K562 (cell line): ENCODE measurements around the gene RAD54L. TPM values are rescaled to one million over a fixed set of nuclear protein-coding genes. Genes with fewer than 3 reads are reported as not detected.

Experiments
- ARHGAP35 ChIP-seq: fragments of 450-650 bp; IDR thresholded peaks from 2 replicates; pipeline ENCODE4 v1.6.1; 2018; ENCODE audit not compliant: partially characterized antibody
- ATF3 ChIP-seq, 2 experiments: fragments of 450-650 bp in 1 of 2; sonication (generic) in 1 of 2; formaldehyde crosslinking in 1 of 2; IDR thresholded peaks in 1 of 2; conservative IDR thresholded peaks in 1 of 2; 2 replicates each; pipeline versions ENCODE4 v1.6.1 to v1.8.1; 2016 to 2023; ENCODE audit warnings: mild to moderate bottlenecking in 2 of 2, moderate library complexity in 2 of 2, inconsistent platforms in 1 of 2, missing genetic modification reagents in 1 of 2
- CHD4 ChIP-seq: fragments of 200-600 bp; sonication (generic); IDR thresholded peaks from 3 replicates; pipeline ENCODE4 v1.6.1; 2012; ENCODE audit warnings: low read depth, mild to moderate bottlenecking, mixed read lengths, low read length, inconsistent platforms; ENCODE audit not compliant: insufficient read depth, insufficient replicate concordance, poor library complexity, severe bottlenecking
- CREM ChIP-seq: IDR thresholded peaks from 2 replicates; pipeline ENCODE4 v1.6.1; 2014; ENCODE audit warnings: antibody characterized with exemption, low read depth
- DLX4 ChIP-seq: fragments of 250-450 bp; sonication (Bioruptor Pico); IDR thresholded peaks from 2 replicates; pipeline ENCODE4 v1.6.1; 2021; ENCODE audit warnings: mild to moderate bottlenecking
- DNMT1 ChIP-seq: fragments of 450-650 bp; IDR thresholded peaks from 2 replicates; pipeline ENCODE4 v1.6.1; 2016; ENCODE audit warnings: antibody characterized with exemption, mild to moderate bottlenecking
- GTF2B ChIP-seq: IDR thresholded peaks from 2 replicates; pipeline ENCODE4 v1.6.1; 2011; ENCODE audit not compliant: insufficient read length; ENCODE audit errors: extremely low read depth
- MTA3 ChIP-seq: fragments of 450-650 bp; formaldehyde crosslinking; IDR thresholded peaks from 2 replicates; pipeline ENCODE4 v1.6.1; 2017; ENCODE audit warnings: mild to moderate bottlenecking, borderline replicate concordance
- NFYB ChIP-seq: IDR thresholded peaks from 2 replicates; pipeline ENCODE4 v1.6.1; 2011; ENCODE audit warnings: mild to moderate bottlenecking, moderate library complexity; ENCODE audit not compliant: insufficient read length; ENCODE audit errors: extremely low read depth
- POLR2H ChIP-seq: IDR thresholded peaks from 2 replicates; pipeline ENCODE4 v1.6.1; 2016; ENCODE audit warnings: missing genetic modification characterization, low read depth, mild to moderate bottlenecking, control low read depth, missing compliant biosample characterization, moderate library complexity
- RBBP5 ChIP-seq: fragments of 200-600 bp; sonication (generic); IDR thresholded peaks from 2 replicates; pipeline ENCODE4 v1.6.1; 2012; ENCODE audit warnings: borderline replicate concordance, mild to moderate bottlenecking, low read length, control low read depth, inconsistent platforms; ENCODE audit not compliant: insufficient read depth, poor library complexity, severe bottlenecking
- STAT5B ChIP-seq: fragments of 250-450 bp; sonication (Bioruptor Pico); IDR thresholded peaks from 2 replicates; pipeline ENCODE4 v1.8.0; 2021; ENCODE audit warnings: mild to moderate bottlenecking, inconsistent platforms
- TAL1 ChIP-seq: fragments of 450-650 bp; IDR thresholded peaks from 2 replicates; pipeline ENCODE4 v1.6.1; 2016; ENCODE audit warnings: mild to moderate bottlenecking
- ZBTB2 ChIP-seq: fragments of 450-650 bp; IDR thresholded peaks from 2 replicates; pipeline ENCODE4 v1.6.1; 2016; ENCODE audit warnings: antibody characterized with exemption
- ZNF592 ChIP-seq: fragments of 450-650 bp; IDR thresholded peaks from 2 replicates; pipeline ENCODE4 v1.6.1; 2017; ENCODE audit warnings: antibody characterized with exemption, mild to moderate bottlenecking
- ZNF79 ChIP-seq: fragments of 250-450 bp; sonication (Bioruptor Pico); IDR thresholded peaks from 2 replicates; pipeline ENCODE4 v1.4.0; 2020; ENCODE audit warnings: low read depth, mild to moderate bottlenecking, moderate library complexity
- polyA plus RNA-seq, 8 experiments: library from polyadenylated mRNA; depleted of rRNA in 4 of 8; stranded (reverse) in 5 of 8; unstranded in 3 of 8; fragments of >200 nt; fragmentation: Nextera tagmentation in 2 of 8; fragmentation: Illumina TruSeq in 1 of 8; extraction: Ambion mirVana in 2 of 8; extraction: Trizol in 1 of 8; gene quantifications; 2 replicates each; pipeline versions ENCODE4 v1.2.1 to v1.2.3, GENCODE V29; 2011 to 2014; ENCODE audit warnings: inconsistent platforms in 1 of 8, missing spikeins in 1 of 8
- total RNA-seq, 7 experiments: library from RNA; depleted of rRNA in 6 of 7; stranded (reverse); fragments of >200 nt in 6 of 7; fragmentation: Illumina TruSeq in 2 of 7; extraction: Trizol in 2 of 7; gene quantifications; 2 replicates each; pipeline versions ENCODE4 v1.2.1 to v1.2.3, GENCODE V29; 2011 to 2021; ENCODE audit warnings: low replicate concordance in 1 of 7

The RAD54L gene
- total and polyA plus RNA-seq, 9 of the 15 experiments (the other 6 are each of a cell fraction or from before 2014, with no cell fraction given) = 17.9 to 92.3 (median 37.5) TPM

GRCh38 chr1:46247436-46248121, at the start of gene RAD54L (continued):
- TF ChIP-seq ZBTB2 (no peak), ARHGAP35 (no peak), ATF3 (IDR thresholded peaks at IDR 0.05) (no peak), ATF3 (CRISPR knock-in tag; conservative IDR thresholded peaks at IDR 0.05) (no peak), CHD4 (no peak), ZNF592 (no peak), STAT5B (CRISPR knock-in tag) (no peak), MTA3 (peak; percentile 10; the same call in 1 of the 2 replicates), TAL1 (no peak), DLX4 (CRISPR knock-in tag) (no peak), NFYB (peak; percentile 96), CREM (peak; percentile 92), POLR2H (peak; percentile 87), RBBP5 (peak; percentile 53), DNMT1 (no peak), ZNF79 (CRISPR knock-in tag) (no peak), GTF2B (peak; percentile 23)
